HepG2 (cell line): ENCODE measurements around the gene MAP2K6. TPM values are rescaled to one million over a fixed set of nuclear protein-coding genes. Genes with fewer than 3 reads are reported as not detected.
A peak's percentile ranks its signal among the peaks of the same experiment; 100 is the strongest.

Source experiments
- EHMT2 ChIP-seq: fragments of 200-600 bp; sonication (generic); IDR thresholded peaks from 2 replicates; pipeline ENCODE4 v1.7.0; 2017; ENCODE audit warnings: antibody characterized with exemption, low read depth, low read length, borderline replicate concordance
- FOXK2 ChIP-seq: fragments of 450-650 bp; IDR thresholded peaks from 2 replicates; pipeline ENCODE4 v1.6.1; 2016
- MTF1 ChIP-seq: sonication (generic); formaldehyde crosslinking; IDR thresholded peaks from 2 replicates; pipeline ENCODE4 v1.5.0; 2020; ENCODE audit warnings: missing genetic modification reagents
- PHF5A ChIP-seq: IDR thresholded peaks from one replicate; pipeline ENCODE4 v1.6.1; 2018; ENCODE audit warnings: low read depth, missing genetic modification reagents; ENCODE audit not compliant: unreplicated experiment
- POGZ ChIP-seq: sonication (generic); formaldehyde crosslinking; IDR thresholded peaks from 2 replicates; pipeline ENCODE4 v1.4.0; 2020; ENCODE audit warnings: mild to moderate bottlenecking, missing genetic modification reagents
- ZNF224 ChIP-seq: sonication (generic); formaldehyde crosslinking; IDR thresholded peaks from 2 replicates; pipeline ENCODE4 v1.5.0; 2020; ENCODE audit warnings: mild to moderate bottlenecking, missing genetic modification reagents
- ZNF292 ChIP-seq: sonication (generic); formaldehyde crosslinking; IDR thresholded peaks from 2 replicates; pipeline ENCODE4 v1.8.1; 2022; ENCODE audit warnings: mild to moderate bottlenecking, low read depth, missing genetic modification reagents, borderline replicate concordance
- ZNF317 ChIP-seq: sonication (generic); formaldehyde crosslinking; IDR thresholded peaks from 2 replicates; pipeline ENCODE4 v1.5.0; 2020; ENCODE audit warnings: mild to moderate bottlenecking, missing genetic modification reagents
- ZNF569 ChIP-seq: sonication (generic); formaldehyde crosslinking; IDR thresholded peaks from 2 replicates; pipeline ENCODE4 v1.5.0; 2020; ENCODE audit warnings: mild to moderate bottlenecking, missing genetic modification reagents, moderate library complexity, borderline replicate concordance
- ZNF614 ChIP-seq: IDR thresholded peaks from 2 replicates; pipeline ENCODE4 v1.6.1; 2018; ENCODE audit warnings: missing biosample characterization, missing genetic modification reagents, inconsistent platforms, borderline replicate concordance
- polyA plus RNA-seq, 8 experiments: library from polyadenylated mRNA; depleted of rRNA in 3 of 8; stranded (reverse) in 7 of 8; unstranded in 1 of 8; fragments of >200 nt; fragmentation: Illumina TruSeq in 4 of 8; extraction: Trizol in 4 of 8; gene quantifications; 2 replicates each; pipeline versions ENCODE4 v1.2.1 to v1.2.3, GENCODE V29; 2011 to 2016; ENCODE audit warnings: low read depth in 4 of 8, missing spikeins in 1 of 8, mixed read lengths in 1 of 8; ENCODE audit not compliant: insufficient read depth in 1 of 8
- total RNA-seq, 5 experiments: library from RNA; depleted of rRNA; stranded (reverse); fragments of >200 nt; fragmentation: Illumina TruSeq; extraction: Trizol; gene quantifications; 2 replicates each; pipeline ENCODE4 v1.2.3, GENCODE V29; 2016; ENCODE audit warnings: low read depth in 1 of 5
- TF ChIP-seq, protein P1 (sequence below): sonication (generic); formaldehyde crosslinking; IDR thresholded peaks from 2 replicates; pipeline ENCODE4 v1.4.0; 2020; ENCODE audit warnings: missing genetic modification reagents, borderline replicate concordance
- TF ChIP-seq, protein P2 (sequence below): sonication (generic); formaldehyde crosslinking; IDR thresholded peaks from 2 replicates; pipeline ENCODE4 v1.4.0; 2020; ENCODE audit warnings: missing genetic modification reagents
- TF ChIP-seq, protein P3 (sequence below): sonication (generic); formaldehyde crosslinking; IDR thresholded peaks from 2 replicates; pipeline ENCODE4; 2020; ENCODE audit warnings: missing genetic modification reagents, mild to moderate bottlenecking, borderline replicate concordance
- TF ChIP-seq, protein P4 (sequence below): sonication (generic); formaldehyde crosslinking; IDR thresholded peaks from 2 replicates; pipeline ENCODE4 v1.9.0; 2021; ENCODE audit warnings: mild to moderate bottlenecking, missing genetic modification reagents

Gene MAP2K6
- total and polyA plus RNA-seq, 2 of the 13 experiments (the other 11 are each of a cell fraction or from before 2014, with no cell fraction given), result 5.1 to 33.6 TPM

DNA sequence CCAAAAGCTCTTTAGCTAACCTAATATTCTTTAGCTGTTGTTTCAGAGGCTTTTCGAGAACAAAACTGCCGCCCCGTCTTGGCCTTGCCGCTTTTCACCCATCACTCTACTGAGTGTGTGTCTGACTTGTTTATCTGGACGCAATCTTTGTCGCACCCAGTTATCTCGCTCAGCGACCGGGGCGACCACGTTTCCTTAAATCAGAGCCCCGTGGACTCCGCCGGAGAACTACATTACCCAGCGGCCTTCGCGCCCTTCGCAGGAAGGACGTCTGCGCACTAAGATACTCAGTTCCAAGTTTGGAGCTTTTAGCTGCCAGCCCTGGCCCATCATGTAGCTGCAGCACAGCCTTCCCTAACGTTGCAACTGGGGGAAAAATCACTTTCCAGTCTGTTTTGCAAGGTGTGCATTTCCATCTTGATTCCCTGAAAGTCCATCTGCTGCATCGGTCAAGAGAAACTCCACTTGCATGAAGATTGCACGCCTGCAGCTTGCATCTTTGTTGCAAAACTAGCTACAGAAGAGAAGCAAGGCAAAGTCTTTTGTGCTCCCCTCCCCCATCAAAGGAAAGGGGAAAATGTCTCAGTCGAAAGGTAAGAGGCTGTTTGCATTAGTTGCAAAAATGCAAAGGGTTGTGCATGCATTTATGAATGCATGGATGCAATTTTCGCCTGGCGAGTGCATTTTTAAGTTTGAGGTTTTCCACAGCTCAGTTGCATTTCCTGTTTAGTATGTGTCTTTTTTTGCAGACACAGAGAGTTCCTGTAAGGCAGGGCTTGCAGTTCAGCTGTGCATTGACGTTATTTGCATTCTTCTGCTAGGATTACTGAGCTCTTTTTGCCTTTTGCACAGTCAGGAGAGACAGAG, at the start of gene MAP2K6 (continued):
- TF ChIP-seq POGZ (CRISPR knock-in tag) (peak; percentile 31; the same call in 1 of the 2 replicates), ZNF569 (CRISPR knock-in tag) (peak; percentile 81; the same call in 1 of the 2 replicates), ZNF614 (CRISPR knock-in tag) (no peak), EHMT2 (no peak), PHF5A (no peak), ZNF317 (CRISPR knock-in tag) (0 out of 2 replicates have a peak, but pooled peaks have one; percentile 16), MTF1 (CRISPR knock-in tag) (no peak), ZNF224 (CRISPR knock-in tag) (0 out of 2 replicates have a peak, but pooled peaks have one; percentile 23), ZNF292 (CRISPR knock-in tag) (peak; percentile 84; the same call in 1 of the 2 replicates), FOXK2 (no peak)
- TF ChIP-seq, protein P1, sequence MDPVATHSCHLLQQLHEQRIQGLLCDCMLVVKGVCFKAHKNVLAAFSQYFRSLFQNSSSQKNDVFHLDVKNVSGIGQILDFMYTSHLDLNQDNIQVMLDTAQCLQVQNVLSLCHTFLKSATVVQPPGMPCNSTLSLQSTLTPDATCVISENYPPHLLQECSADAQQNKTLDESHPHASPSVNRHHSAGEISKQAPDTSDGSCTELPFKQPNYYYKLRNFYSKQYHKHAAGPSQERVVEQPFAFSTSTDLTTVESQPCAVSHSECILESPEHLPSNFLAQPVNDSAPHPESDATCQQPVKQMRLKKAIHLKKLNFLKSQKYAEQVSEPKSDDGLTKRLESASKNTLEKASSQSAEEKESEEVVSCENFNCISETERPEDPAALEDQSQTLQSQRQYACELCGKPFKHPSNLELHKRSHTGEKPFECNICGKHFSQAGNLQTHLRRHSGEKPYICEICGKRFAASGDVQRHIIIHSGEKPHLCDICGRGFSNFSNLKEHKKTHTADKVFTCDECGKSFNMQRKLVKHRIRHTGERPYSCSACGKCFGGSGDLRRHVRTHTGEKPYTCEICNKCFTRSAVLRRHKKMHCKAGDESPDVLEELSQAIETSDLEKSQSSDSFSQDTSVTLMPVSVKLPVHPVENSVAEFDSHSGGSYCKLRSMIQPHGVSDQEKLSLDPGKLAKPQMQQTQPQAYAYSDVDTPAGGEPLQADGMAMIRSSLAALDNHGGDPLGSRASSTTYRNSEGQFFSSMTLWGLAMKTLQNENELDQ (CRISPR knock-in tag), result no peak
- TF ChIP-seq, protein P2, sequence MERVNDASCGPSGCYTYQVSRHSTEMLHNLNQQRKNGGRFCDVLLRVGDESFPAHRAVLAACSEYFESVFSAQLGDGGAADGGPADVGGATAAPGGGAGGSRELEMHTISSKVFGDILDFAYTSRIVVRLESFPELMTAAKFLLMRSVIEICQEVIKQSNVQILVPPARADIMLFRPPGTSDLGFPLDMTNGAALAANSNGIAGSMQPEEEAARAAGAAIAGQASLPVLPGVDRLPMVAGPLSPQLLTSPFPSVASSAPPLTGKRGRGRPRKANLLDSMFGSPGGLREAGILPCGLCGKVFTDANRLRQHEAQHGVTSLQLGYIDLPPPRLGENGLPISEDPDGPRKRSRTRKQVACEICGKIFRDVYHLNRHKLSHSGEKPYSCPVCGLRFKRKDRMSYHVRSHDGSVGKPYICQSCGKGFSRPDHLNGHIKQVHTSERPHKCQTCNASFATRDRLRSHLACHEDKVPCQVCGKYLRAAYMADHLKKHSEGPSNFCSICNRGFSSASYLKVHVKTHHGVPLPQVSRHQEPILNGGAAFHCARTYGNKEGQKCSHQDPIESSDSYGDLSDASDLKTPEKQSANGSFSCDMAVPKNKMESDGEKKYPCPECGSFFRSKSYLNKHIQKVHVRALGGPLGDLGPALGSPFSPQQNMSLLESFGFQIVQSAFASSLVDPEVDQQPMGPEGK, result peak; percentile 28; the same call in 1 of the 2 replicates
- TF ChIP-seq, protein P3, sequence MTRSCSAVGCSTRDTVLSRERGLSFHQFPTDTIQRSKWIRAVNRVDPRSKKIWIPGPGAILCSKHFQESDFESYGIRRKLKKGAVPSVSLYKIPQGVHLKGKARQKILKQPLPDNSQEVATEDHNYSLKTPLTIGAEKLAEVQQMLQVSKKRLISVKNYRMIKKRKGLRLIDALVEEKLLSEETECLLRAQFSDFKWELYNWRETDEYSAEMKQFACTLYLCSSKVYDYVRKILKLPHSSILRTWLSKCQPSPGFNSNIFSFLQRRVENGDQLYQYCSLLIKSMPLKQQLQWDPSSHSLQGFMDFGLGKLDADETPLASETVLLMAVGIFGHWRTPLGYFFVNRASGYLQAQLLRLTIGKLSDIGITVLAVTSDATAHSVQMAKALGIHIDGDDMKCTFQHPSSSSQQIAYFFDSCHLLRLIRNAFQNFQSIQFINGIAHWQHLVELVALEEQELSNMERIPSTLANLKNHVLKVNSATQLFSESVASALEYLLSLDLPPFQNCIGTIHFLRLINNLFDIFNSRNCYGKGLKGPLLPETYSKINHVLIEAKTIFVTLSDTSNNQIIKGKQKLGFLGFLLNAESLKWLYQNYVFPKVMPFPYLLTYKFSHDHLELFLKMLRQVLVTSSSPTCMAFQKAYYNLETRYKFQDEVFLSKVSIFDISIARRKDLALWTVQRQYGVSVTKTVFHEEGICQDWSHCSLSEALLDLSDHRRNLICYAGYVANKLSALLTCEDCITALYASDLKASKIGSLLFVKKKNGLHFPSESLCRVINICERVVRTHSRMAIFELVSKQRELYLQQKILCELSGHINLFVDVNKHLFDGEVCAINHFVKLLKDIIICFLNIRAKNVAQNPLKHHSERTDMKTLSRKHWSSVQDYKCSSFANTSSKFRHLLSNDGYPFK (CRISPR knock-in tag), result peak; percentile 74
- TF ChIP-seq, protein P4, sequence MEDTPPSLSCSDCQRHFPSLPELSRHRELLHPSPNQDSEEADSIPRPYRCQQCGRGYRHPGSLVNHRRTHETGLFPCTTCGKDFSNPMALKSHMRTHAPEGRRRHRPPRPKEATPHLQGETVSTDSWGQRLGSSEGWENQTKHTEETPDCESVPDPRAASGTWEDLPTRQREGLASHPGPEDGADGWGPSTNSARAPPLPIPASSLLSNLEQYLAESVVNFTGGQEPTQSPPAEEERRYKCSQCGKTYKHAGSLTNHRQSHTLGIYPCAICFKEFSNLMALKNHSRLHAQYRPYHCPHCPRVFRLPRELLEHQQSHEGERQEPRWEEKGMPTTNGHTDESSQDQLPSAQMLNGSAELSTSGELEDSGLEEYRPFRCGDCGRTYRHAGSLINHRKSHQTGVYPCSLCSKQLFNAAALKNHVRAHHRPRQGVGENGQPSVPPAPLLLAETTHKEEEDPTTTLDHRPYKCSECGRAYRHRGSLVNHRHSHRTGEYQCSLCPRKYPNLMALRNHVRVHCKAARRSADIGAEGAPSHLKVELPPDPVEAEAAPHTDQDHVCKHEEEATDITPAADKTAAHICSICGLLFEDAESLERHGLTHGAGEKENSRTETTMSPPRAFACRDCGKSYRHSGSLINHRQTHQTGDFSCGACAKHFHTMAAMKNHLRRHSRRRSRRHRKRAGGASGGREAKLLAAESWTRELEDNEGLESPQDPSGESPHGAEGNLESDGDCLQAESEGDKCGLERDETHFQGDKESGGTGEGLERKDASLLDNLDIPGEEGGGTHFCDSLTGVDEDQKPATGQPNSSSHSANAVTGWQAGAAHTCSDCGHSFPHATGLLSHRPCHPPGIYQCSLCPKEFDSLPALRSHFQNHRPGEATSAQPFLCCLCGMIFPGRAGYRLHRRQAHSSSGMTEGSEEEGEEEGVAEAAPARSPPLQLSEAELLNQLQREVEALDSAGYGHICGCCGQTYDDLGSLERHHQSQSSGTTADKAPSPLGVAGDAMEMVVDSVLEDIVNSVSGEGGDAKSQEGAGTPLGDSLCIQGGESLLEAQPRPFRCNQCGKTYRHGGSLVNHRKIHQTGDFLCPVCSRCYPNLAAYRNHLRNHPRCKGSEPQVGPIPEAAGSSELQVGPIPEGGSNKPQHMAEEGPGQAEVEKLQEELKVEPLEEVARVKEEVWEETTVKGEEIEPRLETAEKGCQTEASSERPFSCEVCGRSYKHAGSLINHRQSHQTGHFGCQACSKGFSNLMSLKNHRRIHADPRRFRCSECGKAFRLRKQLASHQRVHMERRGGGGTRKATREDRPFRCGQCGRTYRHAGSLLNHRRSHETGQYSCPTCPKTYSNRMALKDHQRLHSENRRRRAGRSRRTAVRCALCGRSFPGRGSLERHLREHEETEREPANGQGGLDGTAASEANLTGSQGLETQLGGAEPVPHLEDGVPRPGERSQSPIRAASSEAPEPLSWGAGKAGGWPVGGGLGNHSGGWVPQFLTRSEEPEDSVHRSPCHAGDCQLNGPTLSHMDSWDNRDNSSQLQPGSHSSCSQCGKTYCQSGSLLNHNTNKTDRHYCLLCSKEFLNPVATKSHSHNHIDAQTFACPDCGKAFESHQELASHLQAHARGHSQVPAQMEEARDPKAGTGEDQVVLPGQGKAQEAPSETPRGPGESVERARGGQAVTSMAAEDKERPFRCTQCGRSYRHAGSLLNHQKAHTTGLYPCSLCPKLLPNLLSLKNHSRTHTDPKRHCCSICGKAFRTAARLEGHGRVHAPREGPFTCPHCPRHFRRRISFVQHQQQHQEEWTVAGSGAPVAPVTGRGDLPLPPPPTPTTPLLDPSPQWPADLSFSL, result no peak
